Transverse colon (tissue), 4 donors: ENCODE results near the gene FHOD1. TPM values are rescaled to one million over a fixed set of nuclear protein-coding genes. Genes with fewer than 3 reads are reported as not detected.

Experiments used
- DNase-seq: peaks from one replicate; pipeline ENCODE4 v3.0.0-alpha.2; 2019
- H3K27ac ChIP-seq, 4 donors: fragments of 200-600 bp; sonication (generic); 2 replicates each; pipeline ENCODE4 v1.5.1; 2016 to 2018; ENCODE audit warnings: inconsistent platforms in 4 of 4
- H3K27me3 ChIP-seq: fragments of 200-600 bp; sonication (generic); 2 replicates; pipeline ENCODE4 v1.5.1; 2017; ENCODE audit warnings: inconsistent platforms
- H3K36me3 ChIP-seq, 4 donors: fragments of 200-600 bp; sonication (generic); 2 replicates each; pipeline ENCODE4 v1.5.1; 2017 to 2019; ENCODE audit warnings: inconsistent platforms in 4 of 4
- H3K4me1 ChIP-seq, 4 donors: fragments of 200-600 bp; sonication (generic); 2 replicates each; pipeline ENCODE4 v1.5.1; 2017 to 2020; ENCODE audit warnings: inconsistent platforms in 4 of 4
- H3K4me3 ChIP-seq, 4 donors: fragments of 200-600 bp; sonication (generic); 1 replicate in 1 of 4; 2 replicates in 3 of 4; pipeline versions ENCODE4 v1.5.1 to v1.6.1; 2017 to 2019; ENCODE audit warnings: inconsistent platforms in 4 of 4
- H3K9me3 ChIP-seq, 2 donors: fragments of 200-600 bp; sonication (generic); 2 replicates each; pipeline ENCODE4 v1.5.1; 2017 to 2019; ENCODE audit warnings: inconsistent platforms in 2 of 2
- EP300 ChIP-seq: sonication (generic); formaldehyde crosslinking; IDR thresholded peaks from one replicate; pipeline ENCODE4 v1.6.1; 2017; ENCODE audit warnings: antibody characterized with exemption, low read depth
- POLR2A ChIP-seq: fragments of 450-650 bp; IDR thresholded peaks from one replicate; pipeline ENCODE4 v1.6.1; 2016; ENCODE audit warnings: antibody characterized with exemption, mild to moderate bottlenecking, moderate library complexity
- POLR2AphosphoS5 ChIP-seq, 3 donors: sonication (generic); formaldehyde crosslinking; IDR thresholded peaks; one replicate each; pipeline ENCODE4 v1.6.1; 2016; ENCODE audit warnings: antibody characterized with exemption in 3 of 3
- WGBS, 2 donors: methylation state at CpG; one replicate each; pipeline ENCODE4 v1.1.5; 2018; ENCODE audit warnings: low coverage in 1 of 2; 5-methylcytosine and 5-hydroxymethylcytosine counted together
- in situ Hi-C, 4 donors: fragments of 200-750 bp; cut with MboI; loops; one replicate each; pipeline versions ENCODE4 v1.15.0 to v1.15.1; 2017; ENCODE audit warnings: low sequenced_read_pairs in 3 of 4, low pct_ligation_motif_present in 1 of 4, low pct_unique_long_range_greater_than_20kb in 1 of 4
- intact Hi-C: fragments of 100-400 bp; cut with DNase I; formaldehyde crosslinking; loops from one replicate; pipeline ENCODE4 v1.15.1; 2023; ENCODE audit warnings: low total_unique reads
- total RNA-seq, 4 donors: library from RNA; depleted of rRNA; stranded (reverse); fragments of >200 nt; gene quantifications; one replicate each; pipeline ENCODE4 v1.1.0, GENCODE V29; 2016
- TF ChIP-seq, protein P1 (sequence below), 5 experiments: fragments of 200-600 bp in 3 of 5; fragments of 450-650 bp in 2 of 5; sonication (generic) in 3 of 5; IDR thresholded peaks; 1 replicate in 2 of 5; 2 replicates in 3 of 5; pipeline ENCODE4 v1.5.1; 2016 to 2017; ENCODE audit warnings: antibody characterized with exemption in 5 of 5, inconsistent platforms in 3 of 5, mild to moderate bottlenecking in 2 of 5, moderate library complexity in 1 of 5

FHOD1 gene
- total RNA-seq, 4 donors from 2014 or later, result 25.1 to 177 (median 33.6) TPM

GRCh38 chr16:67240506-67240905 lies 6.8 kb downstream of the FHOD1 start:
- Histone ChIP-seq H3K27me3 (no peaks in the 10 kb centered on the region), H3K4me1 (peaks cover 31 to 54% (median 48%) of the 10 kb centered on the region in 4 donors), H3K4me3 (no peak overlapping the region), H3K36me3 (peaks cover 0 to 26% (median 7%) of the 10 kb centered on the region in 4 donors), H3K9me3 (no peaks in the 10 kb centered on the region), H3K27ac (peak overlapping the region; percentile 79 to 94 (median 84))
- in situ Hi-C loops (no loop called here), intact Hi-C loops (no loop called here)
- 78% methylated on average over 4 of the region's 4 CpGs; no CpG with 5 or more reads in 1 of the 2 donors for whole genome bisulfite sequencing, 2 donors
- DNase-seq, result no peak
- TF ChIP-seq POLR2A (no peak), EP300 (no peak), POLR2AphosphoS5 (IDR thresholded peaks at IDR 0.05) (no peak)
- TF ChIP-seq, protein P1, sequence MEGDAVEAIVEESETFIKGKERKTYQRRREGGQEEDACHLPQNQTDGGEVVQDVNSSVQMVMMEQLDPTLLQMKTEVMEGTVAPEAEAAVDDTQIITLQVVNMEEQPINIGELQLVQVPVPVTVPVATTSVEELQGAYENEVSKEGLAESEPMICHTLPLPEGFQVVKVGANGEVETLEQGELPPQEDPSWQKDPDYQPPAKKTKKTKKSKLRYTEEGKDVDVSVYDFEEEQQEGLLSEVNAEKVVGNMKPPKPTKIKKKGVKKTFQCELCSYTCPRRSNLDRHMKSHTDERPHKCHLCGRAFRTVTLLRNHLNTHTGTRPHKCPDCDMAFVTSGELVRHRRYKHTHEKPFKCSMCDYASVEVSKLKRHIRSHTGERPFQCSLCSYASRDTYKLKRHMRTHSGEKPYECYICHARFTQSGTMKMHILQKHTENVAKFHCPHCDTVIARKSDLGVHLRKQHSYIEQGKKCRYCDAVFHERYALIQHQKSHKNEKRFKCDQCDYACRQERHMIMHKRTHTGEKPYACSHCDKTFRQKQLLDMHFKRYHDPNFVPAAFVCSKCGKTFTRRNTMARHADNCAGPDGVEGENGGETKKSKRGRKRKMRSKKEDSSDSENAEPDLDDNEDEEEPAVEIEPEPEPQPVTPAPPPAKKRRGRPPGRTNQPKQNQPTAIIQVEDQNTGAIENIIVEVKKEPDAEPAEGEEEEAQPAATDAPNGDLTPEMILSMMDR (IDR thresholded peaks at IDR 0.05), result no peak

GRCh38 chr16:67238806-67239470 lies 8.3 kb downstream of the FHOD1 start:
- Histone ChIP-seq H3K27me3 (no peaks in the 10 kb centered on the region), H3K36me3 (peaks cover 0 to 26% (median 10%) of the 10 kb centered on the region in 4 donors), H3K9me3 (no peaks in the 10 kb centered on the region), H3K4me3 (no peak overlapping the region), H3K27ac (no peak overlapping the region), H3K4me1 (peaks cover 16 to 38% (median 33%) of the 10 kb centered on the region in 4 donors)
- in situ Hi-C loops, result no loop called here
- intact Hi-C loops, result no loop called here
- TF ChIP-seq EP300 (no peak), POLR2AphosphoS5 (IDR thresholded peaks at IDR 0.05) (no peak), POLR2A (no peak)
- TF ChIP-seq, protein P1 (IDR thresholded peaks at IDR 0.05), result no peak
- DNase-seq, result no peak
- WGBS, 2 donors, result 90% methylated on average over 9 of the region's 9 CpGs; no CpG with 5 or more reads in 1 of the 2 donors

DNA sequence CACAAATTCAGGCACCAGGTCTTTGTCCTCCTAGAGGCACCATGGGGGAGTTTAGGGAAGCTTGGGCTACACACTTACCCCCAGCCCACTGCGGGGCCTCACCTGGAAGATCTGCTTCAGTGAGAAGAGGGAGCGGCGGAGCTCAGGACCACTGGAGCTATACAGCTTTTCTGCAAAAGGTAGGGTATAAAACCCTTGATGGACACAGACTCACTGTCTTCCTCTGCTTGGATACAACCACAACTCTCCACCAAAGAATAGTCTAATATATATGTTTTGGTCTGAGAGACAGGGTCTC lies 9.1 kb downstream of the FHOD1 start:
- no peaks in the 10 kb centered on the region for H3K9me3 ChIP-seq
- in situ Hi-C loops, result no loop called here
- no peak for DNase-seq
- H3K36me3 ChIP-seq, result peaks cover 0 to 26% (median 10%) of the 10 kb centered on the region in 4 donors
- no peak overlapping the region for H3K27ac ChIP-seq
- no peaks in the 10 kb centered on the region for H3K27me3 ChIP-seq
- intact Hi-C loops, result no loop called here
- WGBS, 2 donors, result 97% methylated on average over 3 of the region's 3 CpGs; no CpG with 5 or more reads in 1 of the 2 donors
- TF ChIP-seq POLR2AphosphoS5 (IDR thresholded peaks at IDR 0.05) (no peak), EP300 (no peak), POLR2A (no peak)
- TF ChIP-seq, protein P1 (IDR thresholded peaks at IDR 0.05), result no peak
- H3K4me3 ChIP-seq, result no peak overlapping the region
- H3K4me1 ChIP-seq, result peaks cover 14 to 31% (median 28%) of the 10 kb centered on the region in 4 donors

GRCh38 chr16:67237396-67238277 lies 9.6 kb downstream of the FHOD1 start:
- WGBS, 2 donors, result 87% methylated on average over 16 of the region's 16 CpGs; no CpG with 5 or more reads in 1 of the 2 donors

More at GRCh38 chr16:67237396-67238277, 9.6 kb downstream of the FHOD1 start:
- intact Hi-C loops, result no loop called here
- in situ Hi-C loops, result no loop called here
- H3K27ac ChIP-seq, result no peak overlapping the region
- H3K4me3 ChIP-seq, result no peak overlapping the region
- no peaks in the 10 kb centered on the region for H3K27me3 ChIP-seq
- no peak for TF ChIP-seq EP300
- TF ChIP-seq, protein P1 (IDR thresholded peaks at IDR 0.05), result no peak
- TF ChIP-seq POLR2AphosphoS5 (IDR thresholded peaks at IDR 0.05), result no peak
- TF ChIP-seq POLR2A, result no peak
- DNase-seq, result no peak
- H3K36me3 ChIP-seq, result peaks cover 0 to 26% (median 10%) of the 10 kb centered on the region in 4 donors
- peaks cover 14 to 27% (median 26%) of the 10 kb centered on the region in 4 donors for H3K4me1 ChIP-seq
- H3K9me3 ChIP-seq, result no peaks in the 10 kb centered on the region
